Measurements from ENCODE around the gene TRAK1. TPM values are rescaled to one million over a fixed set of nuclear protein-coding genes. Genes with fewer than 3 reads are reported as not detected.

TRAK1 gene
- total RNA-seq, 2 experiments from 2014 or later: 23.1 to 24.6 TPM

DNA sequence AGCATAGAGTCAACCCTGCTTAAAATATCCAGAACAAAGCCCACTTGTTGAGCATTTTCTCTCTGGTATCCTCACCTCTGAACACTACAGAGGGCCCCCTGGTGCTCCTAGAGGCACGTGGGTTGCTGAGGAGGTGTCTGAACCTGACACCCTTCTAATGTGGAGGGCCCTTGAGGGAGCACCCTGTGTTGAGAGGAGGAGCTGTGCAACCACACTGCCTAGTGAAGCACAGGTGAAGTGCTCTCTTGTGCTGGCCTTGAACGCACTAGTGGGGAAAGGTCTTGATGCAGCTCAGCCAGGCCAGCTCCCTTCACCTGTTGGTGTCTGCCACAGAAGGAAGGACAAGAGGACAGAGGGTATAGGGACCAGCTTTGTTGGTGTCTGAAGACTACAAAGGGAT, 122.9 kb downstream of the TRAK1 start:
- ChIA-PET POLR2A (no interaction called here), CTCF (no interaction called here)

- POLR2A ChIA-PET: no interaction called here
- CTCF ChIA-PET: no interaction called here
Measured at GRCh38 chr3:42214565-42215283, 123.6 kb downstream of the TRAK1 start.

- ChIA-PET CTCF (no interaction called here), POLR2A (interaction anchor here (0.7 kb wide), 1 partner anchor 41 kb away, joined by 8 read pairs; no protein-coding TSS in a partner anchor)
Measured at GRCh38 chr3:42216302-42216701, 125.1 kb downstream of the TRAK1 start.

DNA sequence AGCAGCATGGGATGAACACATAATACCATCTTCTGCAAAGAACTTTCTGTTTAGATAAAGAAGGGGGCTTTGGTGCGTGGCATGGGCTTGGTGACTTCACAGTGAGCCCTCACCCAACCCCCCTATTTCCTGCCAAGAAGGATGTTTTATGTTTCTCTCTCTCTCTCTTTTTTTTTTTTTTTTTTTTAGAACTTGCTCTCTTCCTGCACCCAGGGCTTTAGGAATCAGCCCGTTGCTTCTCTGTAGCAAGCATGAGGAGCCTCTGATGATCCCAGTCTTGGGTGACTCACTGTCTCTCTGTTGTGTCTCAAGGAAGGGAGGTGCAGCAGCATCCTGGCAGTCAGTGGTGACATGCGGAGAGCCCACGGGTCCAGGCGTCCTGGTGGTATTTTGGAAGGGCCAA, 125.8 kb downstream of the TRAK1 start:
- ChIA-PET POLR2A (interaction anchor here (0.7 kb wide), 1 partner anchor 42 kb away, joined by 8 read pairs; no protein-coding TSS in a partner anchor), CTCF (no interaction called here)

DNA sequence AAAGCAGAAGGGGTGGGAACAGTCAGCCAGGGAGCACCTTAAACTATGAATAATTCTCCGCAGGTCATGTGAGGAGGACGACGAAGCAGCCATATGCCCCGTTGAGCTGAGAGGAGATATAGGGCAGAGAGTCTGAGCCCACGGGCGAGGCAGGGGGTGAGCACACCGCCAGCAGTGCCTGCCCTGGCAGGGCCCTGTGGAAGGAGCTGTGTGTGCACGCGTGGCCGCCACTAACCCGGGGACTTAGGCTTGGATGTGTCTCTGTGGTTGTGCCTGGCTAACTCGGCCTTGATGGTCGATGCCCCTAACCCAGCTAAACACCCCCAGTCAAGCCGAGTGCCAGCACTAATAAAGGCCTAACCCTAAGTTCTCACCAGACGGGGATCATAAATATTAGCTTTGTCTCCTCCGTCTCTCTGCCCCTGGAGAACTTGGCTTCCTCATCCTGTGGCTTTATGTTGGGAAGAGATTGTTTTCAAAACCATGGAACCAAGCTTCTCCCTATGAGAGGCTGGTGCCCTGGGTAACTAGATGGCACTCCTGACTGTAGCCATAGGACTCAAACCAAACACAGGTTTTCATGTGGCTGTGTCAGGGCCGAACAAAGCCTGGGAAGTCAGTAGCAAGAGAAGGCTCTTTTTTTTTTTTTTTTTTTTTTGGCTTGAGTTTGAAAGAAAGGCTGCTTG, 129.4 kb downstream of the TRAK1 start:
- ChIA-PET CTCF (no interaction called here), POLR2A (no interaction called here)

DNA sequence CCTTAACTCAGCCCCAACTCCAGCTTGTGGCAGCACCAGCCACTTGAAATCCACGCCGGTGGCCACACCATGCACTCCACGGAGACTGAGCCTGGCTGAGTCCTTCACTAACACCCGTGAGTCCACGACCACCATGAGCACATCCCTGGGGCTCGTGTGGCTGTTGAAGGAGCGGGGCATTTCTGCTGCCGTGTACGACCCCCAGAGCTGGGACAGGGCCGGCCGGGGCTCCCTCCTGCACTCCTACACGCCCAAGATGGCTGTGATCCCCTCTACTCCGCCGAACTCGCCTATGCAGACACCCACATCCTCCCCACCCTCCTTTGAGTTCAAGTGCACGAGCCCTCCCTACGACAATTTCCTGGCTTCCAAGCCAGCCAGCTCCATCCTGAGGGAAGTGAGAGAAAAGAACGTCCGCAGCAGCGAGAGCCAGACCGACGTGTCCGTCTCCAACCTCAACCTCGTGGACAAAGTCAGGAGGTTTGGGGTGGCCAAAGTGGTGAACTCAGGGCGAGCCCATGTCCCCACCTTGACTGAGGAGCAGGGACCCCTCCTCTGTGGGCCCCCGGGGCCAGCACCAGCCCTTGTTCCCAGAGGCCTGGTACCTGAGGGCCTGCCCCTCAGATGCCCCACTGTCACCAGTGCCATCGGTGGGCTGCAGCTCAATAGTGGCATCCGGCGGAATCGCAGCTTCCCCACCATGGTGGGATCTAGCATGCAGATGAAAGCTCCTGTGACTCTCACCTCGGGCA, 132.0 kb downstream of the TRAK1 start:
- POLR2A ChIA-PET: no interaction called here
- CTCF ChIA-PET: no interaction called here

DNA sequence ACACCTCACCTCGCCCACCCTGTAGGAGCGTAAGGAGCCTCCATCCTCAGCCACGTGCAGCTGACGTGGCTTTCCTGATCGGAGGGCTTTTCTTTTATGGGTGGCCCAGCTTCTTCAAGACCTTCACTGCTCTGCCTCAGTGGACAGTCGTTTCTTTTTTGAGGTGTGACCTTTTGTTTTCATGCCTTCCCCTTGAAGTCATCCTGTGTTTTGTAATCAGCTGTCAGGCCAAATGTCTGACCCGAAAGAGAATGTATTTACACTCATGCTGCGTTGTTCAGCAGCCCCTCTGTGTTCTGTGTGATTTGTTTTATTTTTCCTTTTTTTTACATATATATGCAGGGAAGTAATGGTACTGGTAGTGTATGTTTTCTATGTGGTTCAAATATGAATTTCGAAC, 133.0 kb downstream of the TRAK1 start:
- CTCF ChIA-PET: no interaction called here
- POLR2A ChIA-PET: interaction anchor here (0.6 kb wide), 1 partner anchor 708 kb away, joined by 3 read pairs; no protein-coding TSS in a partner anchor

DNA sequence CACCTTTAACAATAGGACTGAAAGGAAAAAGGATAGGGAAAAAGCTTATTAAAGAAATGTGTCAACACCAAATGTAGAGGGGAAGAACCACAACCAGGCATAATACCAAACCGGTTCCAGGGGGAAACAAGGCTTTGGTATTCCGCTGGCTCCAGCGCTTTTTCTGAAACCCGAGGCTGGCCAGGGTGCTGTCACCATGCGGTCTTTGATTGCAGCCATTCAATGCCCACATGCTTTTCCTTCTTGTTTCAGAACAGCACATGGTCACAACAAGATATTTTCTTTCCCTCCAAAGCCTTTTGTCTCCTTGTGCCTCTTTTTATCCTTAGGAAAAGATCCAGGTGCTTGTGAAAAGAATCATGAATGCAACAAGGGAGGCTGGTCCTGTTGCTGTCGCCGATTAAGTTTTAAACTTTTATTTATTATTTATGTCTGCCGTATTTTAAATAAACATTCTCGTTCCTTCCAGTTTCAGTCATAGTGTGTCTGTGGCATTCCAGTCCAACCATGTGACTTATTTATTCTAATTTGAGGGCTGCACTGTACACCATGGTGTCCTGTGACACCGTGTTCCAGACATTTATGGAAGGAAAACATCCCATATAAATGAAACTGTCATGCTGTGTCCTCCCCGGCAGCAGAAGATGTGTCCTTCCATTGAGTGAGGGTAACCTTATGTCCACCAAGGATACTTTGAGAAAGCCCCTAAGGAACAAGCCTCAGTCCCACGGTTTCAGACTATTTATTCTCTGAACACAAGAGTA, 133.7 kb downstream of the TRAK1 start:
- ChIA-PET POLR2A (interaction anchor here (0.6 kb wide), 1 partner anchor 707 kb away, joined by 3 read pairs; no protein-coding TSS in a partner anchor), CTCF (no interaction called here)

DNA sequence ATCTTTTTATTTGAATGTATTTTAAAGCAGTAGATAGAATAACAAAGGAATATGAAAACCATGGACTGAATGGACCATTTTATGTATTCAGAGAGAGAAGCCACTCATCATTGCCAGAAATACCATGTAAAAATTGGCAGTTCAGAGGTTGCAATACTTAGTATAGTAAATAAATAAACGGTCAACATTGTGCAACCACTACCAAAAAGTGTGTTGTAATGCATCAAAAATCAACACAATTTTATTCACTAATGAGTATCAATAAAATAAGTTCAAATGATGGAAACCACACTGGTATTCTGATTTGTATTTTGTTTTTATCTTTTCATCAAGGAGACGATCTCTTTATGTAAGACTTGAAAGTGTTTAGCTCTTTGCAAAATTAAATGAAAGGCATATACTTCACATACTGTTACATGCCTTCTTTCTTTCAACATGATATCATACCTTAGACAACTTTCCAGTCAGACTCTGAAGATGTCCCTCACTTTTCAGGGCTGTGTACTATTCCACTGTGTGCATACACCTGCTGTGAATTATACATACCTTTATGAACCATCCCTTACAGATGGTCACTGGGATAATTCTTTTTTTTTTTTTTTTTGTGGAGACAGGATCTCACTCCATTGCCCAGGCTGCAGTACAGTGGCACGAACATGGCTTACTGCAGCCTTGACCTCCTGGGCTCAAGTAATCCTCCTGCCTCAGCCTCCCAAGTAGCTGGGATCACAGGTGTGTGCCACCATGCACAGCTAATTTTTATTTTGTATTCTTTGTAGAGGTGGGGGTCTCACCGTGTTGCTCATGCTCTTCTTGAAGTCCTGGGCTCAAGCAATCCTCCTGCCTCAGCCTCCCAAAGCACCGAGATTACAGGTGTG, 134.6 kb downstream of the TRAK1 start:
- CTCF ChIA-PET: no interaction called here
- POLR2A ChIA-PET: no interaction called here

DNA sequence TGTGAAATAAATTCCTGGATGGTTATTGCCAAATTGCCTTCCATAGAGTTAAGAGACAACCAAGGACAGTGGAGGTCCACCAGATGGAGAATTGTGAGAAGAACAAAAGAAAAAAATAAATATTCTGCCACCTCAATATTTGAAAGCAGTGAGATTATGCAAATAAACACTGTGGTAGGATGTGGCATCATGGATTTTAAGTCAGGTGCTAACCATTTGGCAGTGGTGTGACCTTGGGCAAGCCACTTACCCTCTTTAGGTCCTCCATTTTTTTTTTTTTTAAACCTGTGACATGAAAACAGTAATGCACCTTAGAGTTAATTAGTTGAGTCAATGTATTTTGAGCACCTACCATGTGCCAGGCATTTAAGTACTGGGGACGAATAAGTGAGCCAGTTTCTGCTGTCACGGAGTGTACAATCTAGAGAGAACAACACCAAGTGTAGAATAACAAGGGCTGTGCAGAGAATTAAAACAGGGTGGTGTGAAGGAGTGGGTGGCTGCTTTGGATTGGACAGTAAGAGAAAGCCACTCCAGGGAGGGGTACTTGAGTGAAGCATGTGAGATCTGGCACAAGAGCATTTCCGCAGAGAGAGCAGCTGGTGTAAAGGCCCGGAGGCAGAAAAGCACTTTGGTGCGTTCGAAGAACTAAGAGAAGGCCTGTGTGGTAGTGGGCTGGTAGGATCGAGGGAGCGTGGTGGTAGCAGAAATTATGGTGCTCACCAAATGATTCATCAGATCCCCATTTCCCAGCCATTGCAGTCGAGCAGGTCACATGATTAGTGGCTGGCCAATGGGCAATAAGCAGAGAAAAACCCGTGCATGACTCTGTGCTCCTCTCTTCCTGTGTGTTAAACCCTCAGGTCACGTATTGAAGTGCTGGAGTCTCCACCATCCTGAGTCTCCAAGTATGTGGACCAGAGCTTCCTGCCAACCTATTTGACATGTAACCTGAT, 135.6 kb downstream of the TRAK1 start:
- ChIA-PET CTCF (no interaction called here), POLR2A (no interaction called here)

- CTCF ChIA-PET: no interaction called here
- POLR2A ChIA-PET: no interaction called here
Measured at GRCh38 chr3:42228796-42229195, 137.6 kb downstream of the TRAK1 start.

- CTCF ChIA-PET: interaction anchor here (1.4 kb wide), 1 partner anchor 214 kb away, joined by 5 read pairs; no protein-coding TSS in a partner anchor
Measured at GRCh38 chr3:42229266-42229941, 138.2 kb downstream of the TRAK1 start.

DNA sequence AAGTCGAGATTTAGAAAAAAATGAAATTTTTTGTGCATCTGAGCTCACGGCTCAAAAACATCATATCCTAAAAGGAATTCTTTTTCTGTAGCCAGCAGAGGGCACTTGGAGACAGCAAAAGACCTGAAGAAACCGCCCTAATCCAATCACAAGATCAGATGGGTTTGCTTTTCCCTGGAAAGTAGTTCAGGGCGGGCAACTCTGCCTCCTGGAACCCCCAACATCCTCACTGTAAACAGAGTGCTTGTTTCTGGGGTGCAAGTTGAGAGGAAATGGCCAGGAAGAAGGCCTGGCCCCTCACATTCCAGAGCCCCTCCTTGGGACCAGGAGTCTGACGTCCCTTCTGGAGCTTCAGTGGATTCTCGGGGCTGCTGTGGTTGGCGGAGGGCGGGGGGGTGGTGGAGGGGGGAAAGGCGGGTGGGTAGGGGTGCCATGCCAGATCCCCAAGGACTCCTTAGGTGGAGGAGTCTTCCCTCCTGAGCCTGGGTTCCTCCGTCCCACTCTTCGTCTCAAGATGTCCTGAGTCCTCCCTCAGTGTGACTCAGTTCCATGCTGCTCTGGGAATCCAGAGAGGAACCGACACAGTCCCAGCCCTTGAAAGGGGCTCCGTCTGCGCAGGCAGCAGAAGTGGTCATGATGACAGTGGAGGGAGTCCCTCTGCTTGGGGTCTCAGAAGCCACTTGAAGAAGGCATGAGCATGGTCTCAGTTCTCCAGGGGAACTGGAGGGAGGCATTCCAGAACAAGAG, 139.0 kb downstream of the TRAK1 start:
- CTCF ChIA-PET: interaction anchor here (1.4 kb wide), 1 partner anchor 213 kb away, joined by 5 read pairs; no protein-coding TSS in a partner anchor

More at GRCh38 chr3:42229266-42229941, 138.2 kb downstream of the TRAK1 start:
- POLR2A ChIA-PET: no interaction called here

DNA sequence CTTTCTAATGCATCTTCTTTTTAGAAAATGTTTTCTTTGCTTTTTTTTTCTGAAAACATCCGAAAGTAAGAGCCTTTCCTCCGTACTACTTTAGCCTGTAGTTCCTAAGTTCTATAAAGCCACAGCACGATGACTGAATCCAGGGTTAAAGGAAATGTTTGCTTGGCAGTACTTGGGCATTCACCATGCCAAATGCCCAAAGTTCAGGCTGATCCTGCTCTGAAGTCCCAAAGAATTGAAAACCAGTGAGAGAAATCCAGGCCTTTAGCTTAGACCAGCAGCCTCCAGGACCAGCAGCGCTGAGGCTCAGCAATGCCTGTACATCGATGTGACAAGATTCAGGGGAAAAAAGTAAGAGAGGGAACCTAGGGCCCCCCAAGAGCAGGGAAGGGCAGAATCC, 139.7 kb downstream of the TRAK1 start:
- CTCF ChIA-PET: no interaction called here
- POLR2A ChIA-PET: no interaction called here

More for the DNA sequence above, 139.0 kb downstream of the TRAK1 start:
- POLR2A ChIA-PET: no interaction called here

- ChIA-PET POLR2A (no interaction called here), CTCF (no interaction called here)
Measured at GRCh38 chr3:42235532-42235931, 144.4 kb downstream of the TRAK1 start.

DNA sequence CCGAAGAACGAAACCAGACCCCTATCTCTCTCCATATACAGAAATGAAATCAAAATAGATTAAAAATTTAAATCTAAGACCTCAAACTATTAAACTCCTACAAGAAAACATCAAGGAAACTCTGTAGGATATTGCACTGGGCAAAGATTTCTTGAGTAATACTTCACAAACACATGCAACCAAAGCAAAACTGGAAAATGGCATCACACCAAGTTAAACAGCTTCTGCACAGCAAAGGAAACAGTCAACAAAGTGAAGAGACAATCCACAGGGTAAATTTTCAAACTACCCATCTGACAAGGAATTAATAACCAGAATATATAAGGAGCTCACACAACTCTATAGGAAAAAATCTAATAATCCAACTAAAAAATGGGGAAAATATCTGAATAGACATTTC, 145.5 kb downstream of the TRAK1 start:
- POLR2A ChIA-PET: no interaction called here
- CTCF ChIA-PET: no interaction called here

- ChIA-PET POLR2A (no interaction called here), CTCF (no interaction called here)
Measured at GRCh38 chr3:42246091-42246490, 154.9 kb downstream of the TRAK1 start.

Data from activated CD8-positive, alpha-beta memory T cell treated with anti-CD3 and anti-CD28 coated beads for 36 hours (primary cell).